Esophagus squamous epithelium (tissue), 5 donors: ENCODE results near the gene CCND1. TPM values are rescaled to one million over a fixed set of nuclear protein-coding genes. Genes with fewer than 3 reads are reported as not detected.

Experiments used
- DNase-seq: peaks from one replicate; lab custom pipeline; 2025; lab: John Stamatoyannopoulos, UW
- H3K27ac ChIP-seq, 4 donors: fragments of 200-600 bp; sonication (generic); one replicate each; pipeline ENCODE4 v1.5.1; 2016 to 2019; ENCODE audit warnings: mild to moderate bottlenecking in 1 of 4
- H3K27me3 ChIP-seq, 4 donors: fragments of 200-600 bp; sonication (generic); 1 replicate in 3 of 4; 2 replicates in 1 of 4; pipeline versions ENCODE4 v1.5.1 to v1.6.0; 2017 to 2021; ENCODE audit warnings: antibody characterized with exemption in 1 of 4
- H3K36me3 ChIP-seq, 3 donors: fragments of 200-600 bp; sonication (generic); one replicate each; pipeline ENCODE4 v1.5.1; 2016 to 2019
- H3K4me1 ChIP-seq, 3 donors: fragments of 200-600 bp; sonication (generic); one replicate each; pipeline ENCODE4 v1.5.1; 2017 to 2019
- H3K4me3 ChIP-seq, 4 donors: fragments of 200-600 bp; sonication (generic); 1 replicate in 3 of 4; 2 replicates in 1 of 4; pipeline ENCODE4 v1.5.1; 2016 to 2019; ENCODE audit warnings: mild to moderate bottlenecking in 2 of 4, moderate library complexity in 1 of 4
- H3K9me3 ChIP-seq, 3 donors: fragments of 200-600 bp; sonication (generic); one replicate each; pipeline ENCODE4 v1.5.1; 2016 to 2019
- POLR2A ChIP-seq, 4 donors: fragments of 450-650 bp; IDR thresholded peaks; one replicate each; pipeline ENCODE4 v1.6.1; 2017; ENCODE audit warnings: antibody characterized with exemption in 4 of 4, mild to moderate bottlenecking in 4 of 4, moderate library complexity in 3 of 4
- WGBS, 2 donors: methylation state at CpG; one replicate each; pipeline ENCODE4 v1.1.5; 2018; 5-methylcytosine and 5-hydroxymethylcytosine counted together
- intact Hi-C: fragments of 100-400 bp; cut with DNase I; formaldehyde crosslinking; loops from one replicate; pipeline ENCODE4 v1.15.0; 2022
- total RNA-seq, 4 donors: library from RNA; depleted of rRNA; stranded (reverse); fragments of >200 nt; gene quantifications; one replicate each; pipeline ENCODE4 v1.1.0, GENCODE V29; 2016
- TF ChIP-seq, protein P1 (sequence below), 6 experiments: fragments of 450-650 bp in 4 of 6; fragments of 200-600 bp in 2 of 6; sonication (generic) in 2 of 6; IDR thresholded peaks; one replicate each; pipeline ENCODE4 v1.5.1; 2016 to 2019; ENCODE audit warnings: antibody characterized with exemption in 6 of 6, mild to moderate bottlenecking in 4 of 6, moderate library complexity in 4 of 6
- donor health status: DM: yes; HTN: yes; CAD: no.

CCND1 gene
- 100 to 1,000 TPM in 3 of 4 donors, 10 to 100 TPM in 1; 64.1 to 216 (median 145) TPM for total RNA-seq

GRCh38 chr11:69640995-69641581 is at the start of gene CCND1:
Gene CCND1 (plus strand): TSS chr11:69641156. CDS start chr11:69641314, 158 bp downstream.
- Histone ChIP-seq H3K27ac (peak within 1 kb of the TSS; percentile 81 to 93 (median 86)), H3K4me3 (peak within 1 kb of the TSS; percentile 81 to 85 (median 83)), H3K27me3 (peaks cover 0 to 58% (median 0%) of the 10 kb centered on the region in 4 donors), H3K4me1 (peaks cover 47 to 98% (median 63%) of the 10 kb centered on the region in 3 donors), H3K9me3 (no peaks in the 10 kb centered on the region), H3K36me3 (peaks cover 0 to 26% (median 5%) of the 10 kb centered on the region in 3 donors)
- WGBS, 2 donors, result 2% methylated on average over 9 to 18 of the region's 49 CpGs
- no peak for DNase-seq
- TF ChIP-seq POLR2A (IDR thresholded peaks at IDR 0.05), result peak in 2 of 4 donors; percentile 71 to 76
- TF ChIP-seq, protein P1, sequence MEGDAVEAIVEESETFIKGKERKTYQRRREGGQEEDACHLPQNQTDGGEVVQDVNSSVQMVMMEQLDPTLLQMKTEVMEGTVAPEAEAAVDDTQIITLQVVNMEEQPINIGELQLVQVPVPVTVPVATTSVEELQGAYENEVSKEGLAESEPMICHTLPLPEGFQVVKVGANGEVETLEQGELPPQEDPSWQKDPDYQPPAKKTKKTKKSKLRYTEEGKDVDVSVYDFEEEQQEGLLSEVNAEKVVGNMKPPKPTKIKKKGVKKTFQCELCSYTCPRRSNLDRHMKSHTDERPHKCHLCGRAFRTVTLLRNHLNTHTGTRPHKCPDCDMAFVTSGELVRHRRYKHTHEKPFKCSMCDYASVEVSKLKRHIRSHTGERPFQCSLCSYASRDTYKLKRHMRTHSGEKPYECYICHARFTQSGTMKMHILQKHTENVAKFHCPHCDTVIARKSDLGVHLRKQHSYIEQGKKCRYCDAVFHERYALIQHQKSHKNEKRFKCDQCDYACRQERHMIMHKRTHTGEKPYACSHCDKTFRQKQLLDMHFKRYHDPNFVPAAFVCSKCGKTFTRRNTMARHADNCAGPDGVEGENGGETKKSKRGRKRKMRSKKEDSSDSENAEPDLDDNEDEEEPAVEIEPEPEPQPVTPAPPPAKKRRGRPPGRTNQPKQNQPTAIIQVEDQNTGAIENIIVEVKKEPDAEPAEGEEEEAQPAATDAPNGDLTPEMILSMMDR (IDR thresholded peaks at IDR 0.05), result peak in 2 of 6 experiments; percentile 8 to 9
- intact Hi-C loops, result loop anchor here (5.0 kb wide), 2 partner anchors 349 to 539 kb away; partner anchors contain the start of gene MYEOV

- DNase-seq, result no peak
- no peaks in the 10 kb centered on the region for H3K9me3 ChIP-seq
These were observed 47.8 kb upstream of the CCND1 start for GRCh38 chr11:69592986-69593650.

GRCh38 chr11:69593851-69594250 is 47.1 kb upstream of the CCND1 start:
- no peak for TF ChIP-seq POLR2A (IDR thresholded peaks at IDR 0.05)
- TF ChIP-seq, protein P1 (IDR thresholded peaks at IDR 0.05), result no peak
- 60 to 74% methylated on average over 4 to 5 of the region's 6 CpGs for WGBS, 2 donors
- DNase-seq, result no peak
- Histone ChIP-seq H3K4me3 (no peak overlapping the region), H3K36me3 (no peaks in the 10 kb centered on the region), H3K27me3 (no peaks in the 10 kb centered on the region), H3K9me3 (no peaks in the 10 kb centered on the region), H3K27ac (no peak overlapping the region), H3K4me1 (no peaks in the 10 kb centered on the region)
- intact Hi-C loops, result no loop called here

More at GRCh38 chr11:69592986-69593650, 47.8 kb upstream of the CCND1 start:
- WGBS, 2 donors, result 92 to 93% methylated on average over 19 to 22 of the region's 31 CpGs
- Histone ChIP-seq H3K27me3 (no peaks in the 10 kb centered on the region), H3K4me1 (no peaks in the 10 kb centered on the region), H3K36me3 (no peaks in the 10 kb centered on the region), H3K27ac (no peak overlapping the region), H3K4me3 (no peak overlapping the region)
- intact Hi-C loops, result no loop called here
- no peak for TF ChIP-seq POLR2A (IDR thresholded peaks at IDR 0.05)
- TF ChIP-seq, protein P1 (IDR thresholded peaks at IDR 0.05), result no peak

DNA sequence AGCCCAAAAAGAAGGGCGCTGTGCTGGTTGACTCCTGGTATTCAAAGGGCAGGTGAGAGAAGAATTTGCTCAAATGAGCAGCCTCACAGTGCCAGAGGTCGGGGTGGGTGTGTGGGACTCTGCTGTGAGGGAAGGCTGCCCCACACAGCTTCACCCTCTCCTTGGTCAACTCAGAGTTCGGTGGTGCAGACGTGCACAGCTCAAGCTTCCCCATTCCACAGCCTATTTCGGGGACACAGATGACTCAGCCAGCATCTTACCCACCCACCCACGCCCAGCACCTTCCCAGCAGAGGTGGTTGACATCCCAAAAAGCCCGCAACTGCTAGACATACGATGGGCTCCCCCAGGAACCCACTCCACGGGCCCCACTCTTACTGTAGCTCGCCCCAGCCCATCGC is 46.5 kb upstream of the CCND1 start:
- Histone ChIP-seq H3K4me3 (no peak overlapping the region), H3K36me3 (no peaks in the 10 kb centered on the region), H3K9me3 (no peaks in the 10 kb centered on the region), H3K27me3 (no peaks in the 10 kb centered on the region), H3K4me1 (no peaks in the 10 kb centered on the region), H3K27ac (no peak overlapping the region)
- TF ChIP-seq POLR2A (IDR thresholded peaks at IDR 0.05), result no peak
- TF ChIP-seq, protein P1 (IDR thresholded peaks at IDR 0.05), result no peak
- DNase-seq, result no peak
- intact Hi-C loops, result no loop called here
- 61 to 67% methylated on average over 6 to 8 of the region's 11 CpGs for WGBS, 2 donors
